PC-9 (cell line): ENCODE measurements around the gene MUC5AC. TPM values are rescaled to one million over a fixed set of nuclear protein-coding genes. Genes with fewer than 3 reads are reported as not detected.

Source experiments
- Bru-seq: library from RNA; stranded (reverse); fragments of 400-500 nt; gene quantifications from one replicate; lab custom pipeline; 2021; lab: Mats Ljungman, UMichigan
- BruChase-seq, 2 experiments: library from RNA; stranded (reverse); fragments of 400-500 nt; gene quantifications; one replicate each; lab custom pipeline; 2021; lab: Mats Ljungman, UMichigan
- BruUV-seq: library from RNA; stranded (reverse); fragments of 400-500 nt; replicated peaks from 2 replicates; lab custom pipeline; 2021; lab: Mats Ljungman, UMichigan
- CTCF ChIA-PET: fragments of 300-600 bp; sonication (Branson Sonifier 250); formaldehyde crosslinking; loops from one replicate; lab custom pipeline; 2022; ENCODE audit warnings: antibody characterized with exemption; lab: Charles Lee
- POLR2A ChIA-PET: fragments of 300-600 bp; sonication (Branson Sonifier 250); formaldehyde crosslinking; loops from one replicate; lab custom pipeline; 2022; ENCODE audit warnings: antibody characterized with exemption; ENCODE audit not compliant: unreplicated experiment; lab: Charles Lee
- DNase-seq, 2 experiments: peaks; one replicate each; pipeline versions ENCODE4 v3.0.0 to v3.0.0-alpha.2; 2015 to 2022; ENCODE audit warnings: mixed read lengths in 1 of 2
- H2AFZ ChIP-seq: fragments of 200-600 bp; sonication (generic); 2 replicates; pipeline ENCODE4 v1.8.1; 2017; ENCODE audit warnings: antibody characterized with exemption
- H3F3A ChIP-seq: fragments of 200-600 bp; sonication (generic); 2 replicates; pipeline ENCODE4 v1.8.1; 2017; ENCODE audit warnings: antibody characterized with exemption, mild to moderate bottlenecking, low read depth; ENCODE audit not compliant: insufficient read depth
- H3K27ac ChIP-seq: fragments of 200-600 bp; sonication (generic); 2 replicates; pipeline ENCODE4 v1.6.1; 2016; ENCODE audit warnings: mixed run types
- H3K27me3 ChIP-seq: fragments of 200-600 bp; sonication (generic); 2 replicates; pipeline ENCODE4 v1.6.1; 2016; ENCODE audit warnings: low read depth, mixed run types; ENCODE audit not compliant: insufficient read depth
- H3K36me3 ChIP-seq: fragments of 200-600 bp; sonication (generic); 2 replicates; pipeline ENCODE4 v1.6.1; 2016; ENCODE audit warnings: low read depth, mixed run types
- H3K4me1 ChIP-seq: fragments of 200-600 bp; sonication (generic); replicated peaks from 2 replicates; pipeline ENCODE4 v1.6.1; 2016; ENCODE audit warnings: mixed run types; ENCODE audit not compliant: insufficient read depth
- H3K4me2 ChIP-seq: fragments of 200-600 bp; sonication (generic); 2 replicates; pipeline ENCODE4 v1.6.1; 2017; ENCODE audit warnings: mixed run types
- H3K4me3 ChIP-seq: fragments of 200-600 bp; sonication (generic); 2 replicates; pipeline ENCODE4 v1.6.1; 2016; ENCODE audit warnings: mixed run types
- H3K79me2 ChIP-seq: fragments of 200-600 bp; sonication (generic); 2 replicates; pipeline ENCODE4 v1.6.1; 2017; ENCODE audit warnings: low read depth, mixed run types
- H3K9me2 ChIP-seq: fragments of 200-600 bp; sonication (generic); 2 replicates; pipeline ENCODE4 v1.8.1; 2017; ENCODE audit warnings: mild to moderate bottlenecking; ENCODE audit not compliant: insufficient read depth
- H3K9me3 ChIP-seq: fragments of 200-600 bp; sonication (generic); 2 replicates; pipeline ENCODE4 v1.8.1; 2016; ENCODE audit warnings: low read depth; ENCODE audit not compliant: insufficient read depth
- H4K20me1 ChIP-seq: fragments of 200-600 bp; sonication (generic); 2 replicates; pipeline ENCODE4 v1.8.1; 2017; ENCODE audit not compliant: insufficient read depth
- CTCF ChIP-seq: fragments of 200-600 bp; sonication (generic); conservative IDR thresholded peaks from 2 replicates; pipeline ENCODE4 v1.6.1; 2017; ENCODE audit warnings: mixed run types, antibody characterized with exemption, mild to moderate bottlenecking, moderate library complexity
- EZH2 ChIP-seq: fragments of 200-600 bp; sonication (generic); IDR thresholded peaks from 2 replicates; pipeline ENCODE4 v1.8.0; 2017; ENCODE audit warnings: antibody characterized with exemption, low read depth
- intact Hi-C: fragments of 100-400 bp; cut with micrococcal nuclease; formaldehyde crosslinking; loops from one replicate; pipeline ENCODE4 v1.10.0; 2022; ENCODE audit not compliant: unreplicated experiment
- long read RNA-seq: library from polyadenylated mRNA; stranded (forward); transcript quantifications from one replicate; pipeline ENCODE4 v2.0.0, GENCODE V29; 2022
- total RNA-seq: library from RNA; stranded (reverse); gene quantifications from 2 replicates; pipeline ENCODE4 v1.2.3, GENCODE V29; 2021

MUC5AC gene
- total RNA-seq (0.09 and 0.25 TPM in 2 replicates), Bru-seq, nascent RNA (percentile 4 among the genes with signal in this experiment), BruChase-seq, experiment 1, labeled RNA remaining after a 2-hour chase (percentile 5 among the genes with signal in this experiment), BruChase-seq, experiment 2, labeled RNA remaining after a 6-hour chase (percentile 7 among the genes with signal in this experiment)
- long read RNA-seq: 0 reads

- Histone ChIP-seq H3K36me3 (no peaks in the 10 kb centered on the region), H3K4me3 (no peak within 1 kb of the TSS), H3K4me2 (no peak within 1 kb of the TSS), H4K20me1 (no peaks in the 10 kb centered on the region), H3K27ac (no peak within 1 kb of the TSS), H3K4me1 (peaks cover 26% of the 10 kb centered on the region), H3K79me2 (no peaks in the 10 kb centered on the region), H3K27me3 (no peaks in the 10 kb centered on the region), H3K9me2 (no peaks in the 10 kb centered on the region), H2AFZ (no peak within 1 kb of the TSS), H3K9me3 (no peaks in the 10 kb centered on the region), H3F3A (peaks cover 6% of the 10 kb centered on the region; the same call in 1 of the 2 replicates)
- TF ChIP-seq EZH2 (no peak), CTCF (no peak)
- no peak for DNase-seq
- intact Hi-C loops: no loop called here
- POLR2A ChIA-PET: no interaction called here
- BruUV-seq: no TSS peak
- CTCF ChIA-PET: no interaction called here
Measured at GRCh38 chr11:1157645-1158591, at the start of gene MUC5AC. Gene MUC5AC, plus strand, starts transcription at chr11:1157953. Its CDS starts 47 bp downstream, at chr11:1158000.

GRCh38 chr11:1108246-1108900 is 49.4 kb upstream of the MUC5AC start:
- Histone ChIP-seq H4K20me1 (no peaks in the 10 kb centered on the region), H3K9me3 (no peaks in the 10 kb centered on the region), H3K9me2 (no peaks in the 10 kb centered on the region), H3K36me3 (no peaks in the 10 kb centered on the region), H3K4me3 (no peak overlapping the region), H3K27ac (no peak overlapping the region), H3K4me1 (no peaks in the 10 kb centered on the region), H3K27me3 (0 out of 2 replicates have a peak, but pooled peaks cover 7% of the 10 kb centered on the region), H3F3A (peaks cover under 1% of the 10 kb centered on the region; the same call in 1 of the 2 replicates), H3K79me2 (no peaks in the 10 kb centered on the region), H2AFZ (no peak overlapping the region), H3K4me2 (no peak overlapping the region)
- DNase-seq: no peak
- no TSS peak for BruUV-seq
- CTCF ChIA-PET: no interaction called here
- POLR2A ChIA-PET: no interaction called here
- intact Hi-C loops: no loop called here
- no peak for TF ChIP-seq EZH2
- no peak for TF ChIP-seq CTCF
